Ramos (cell line): ENCODE results near the gene TEX261.

ENCODE experiments used
- in situ Hi-C: fragments of 300-500 bp; cut with MboI; formaldehyde crosslinking; loops from one replicate; pipeline ENCODE4 v1.14.3; 2022; ENCODE audit warnings: low sequenced_read_pairs; ENCODE audit not compliant: unreplicated experiment

Gene TEX261

DNA sequence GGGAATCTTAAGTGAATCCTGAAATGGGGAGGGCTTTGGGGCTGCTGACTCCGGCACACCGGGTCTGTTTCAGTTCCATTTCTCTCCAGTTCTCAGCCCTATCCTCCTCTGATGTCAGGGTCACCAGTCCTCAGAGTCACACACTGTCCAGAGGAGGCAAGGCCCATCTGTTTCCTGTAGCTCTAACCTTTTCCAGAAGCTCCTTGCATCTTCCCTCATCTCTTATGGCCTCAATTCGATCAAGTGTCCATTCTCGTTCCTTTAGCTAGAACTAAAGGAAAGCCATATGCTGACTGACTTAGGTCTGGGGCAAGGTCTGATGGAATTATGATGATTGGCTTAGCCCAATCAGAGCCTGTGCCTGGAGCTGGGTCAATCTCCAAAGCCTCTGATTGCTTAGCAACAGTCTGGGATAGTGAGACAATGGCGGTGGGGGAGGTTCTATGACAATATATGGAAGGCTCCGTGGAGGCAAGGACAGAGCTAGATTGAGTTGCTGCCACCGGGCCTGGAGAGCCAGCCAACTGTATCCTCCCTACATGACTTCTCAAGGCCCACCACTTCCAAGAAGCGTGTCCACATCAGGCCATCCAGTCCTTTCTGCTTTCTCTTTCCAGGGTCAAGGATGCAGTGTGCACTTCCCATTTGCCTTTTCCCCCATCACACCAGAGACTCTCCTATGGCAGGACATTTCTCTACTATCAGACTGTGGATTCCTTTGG is 11.0 kb downstream of the TEX261 start:
- in situ Hi-C loops: no loop called here

DNA sequence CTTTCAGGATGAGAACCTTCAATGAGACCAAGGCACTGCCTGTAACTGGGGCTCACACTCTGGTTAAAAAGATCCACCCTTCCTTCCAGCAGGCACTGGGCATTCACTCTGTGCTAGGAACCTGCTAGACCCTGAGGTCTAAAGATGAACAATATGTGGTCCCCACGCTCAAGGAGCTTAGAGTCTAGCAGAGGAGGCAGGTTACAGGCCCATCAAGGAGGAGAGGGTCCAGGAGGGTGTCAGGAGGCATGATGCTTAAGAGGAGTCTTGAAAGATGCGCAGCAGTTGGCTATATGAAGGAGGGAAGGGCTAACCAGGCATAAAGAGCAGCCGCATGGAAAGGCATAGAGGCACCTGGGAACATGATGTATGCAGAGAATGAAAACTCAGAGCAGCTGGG is 11.7 kb downstream of the TEX261 start:
- in situ Hi-C loops: no loop called here

DNA sequence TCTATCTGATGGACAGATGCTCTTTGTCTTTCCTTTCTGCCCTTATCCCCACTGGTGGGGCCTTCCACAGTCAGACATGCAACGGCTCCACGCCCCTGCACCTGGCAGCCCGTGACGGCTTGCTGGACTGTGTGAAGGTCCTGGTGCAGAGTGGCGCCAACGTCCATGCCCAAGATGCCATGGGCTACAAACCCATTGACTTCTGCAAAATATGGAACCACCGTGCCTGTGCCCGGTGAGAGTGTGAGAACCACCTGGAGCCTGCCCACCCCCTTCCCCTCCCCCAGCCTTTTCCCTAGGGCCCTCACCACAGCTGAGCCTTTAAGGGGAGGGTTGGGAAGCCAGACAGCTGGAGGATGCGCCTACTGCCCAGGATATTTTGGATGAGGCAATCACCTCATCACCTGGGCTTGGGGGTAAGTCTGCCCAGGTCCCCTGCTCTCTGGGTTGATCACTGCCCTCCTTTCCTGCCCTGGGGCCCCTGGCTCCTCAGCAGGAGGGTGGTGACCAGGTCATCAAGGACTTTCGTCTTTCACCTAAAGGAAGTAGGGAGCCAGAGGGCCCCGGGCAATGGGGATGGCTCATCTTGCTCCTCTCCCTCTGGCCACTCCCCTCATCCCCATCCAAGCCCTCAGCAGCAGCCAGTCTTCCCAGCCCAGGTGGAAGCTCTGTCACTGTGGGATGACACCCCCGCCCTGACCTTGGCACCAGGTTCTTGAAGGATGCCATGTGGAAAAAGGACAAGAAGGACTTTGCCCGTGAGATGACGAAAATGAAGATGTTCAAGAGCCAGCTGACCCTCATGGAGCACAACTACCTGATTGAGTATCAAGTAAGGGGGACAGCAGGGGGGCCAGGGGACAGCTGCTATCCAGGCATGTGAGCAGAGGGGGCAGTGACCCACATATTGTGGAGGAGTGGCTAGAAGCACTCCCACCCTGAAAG is 12.5 kb downstream of the TEX261 start:
- in situ Hi-C loops: no loop called here

DNA sequence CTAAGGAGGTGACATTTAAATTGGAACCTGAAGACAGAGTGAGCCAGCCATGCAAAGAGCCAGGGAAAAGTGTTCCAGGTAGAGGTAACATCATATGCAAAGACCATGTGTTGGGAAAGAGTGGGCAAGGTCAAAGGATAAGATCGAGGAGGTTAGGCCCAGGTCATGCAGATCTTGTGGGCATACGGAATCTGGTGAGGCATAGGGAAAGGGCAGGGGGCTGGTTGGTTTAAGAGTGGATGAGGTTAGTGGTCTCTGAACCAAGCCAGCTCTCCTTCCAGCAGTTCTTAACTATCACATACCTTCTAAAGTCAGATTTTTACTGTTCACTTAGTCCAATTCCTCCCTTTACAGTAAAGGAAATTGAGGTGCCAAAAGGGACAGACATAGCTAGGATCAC is 13.3 kb downstream of the TEX261 start:
- in situ Hi-C loops: no loop called here

DNA sequence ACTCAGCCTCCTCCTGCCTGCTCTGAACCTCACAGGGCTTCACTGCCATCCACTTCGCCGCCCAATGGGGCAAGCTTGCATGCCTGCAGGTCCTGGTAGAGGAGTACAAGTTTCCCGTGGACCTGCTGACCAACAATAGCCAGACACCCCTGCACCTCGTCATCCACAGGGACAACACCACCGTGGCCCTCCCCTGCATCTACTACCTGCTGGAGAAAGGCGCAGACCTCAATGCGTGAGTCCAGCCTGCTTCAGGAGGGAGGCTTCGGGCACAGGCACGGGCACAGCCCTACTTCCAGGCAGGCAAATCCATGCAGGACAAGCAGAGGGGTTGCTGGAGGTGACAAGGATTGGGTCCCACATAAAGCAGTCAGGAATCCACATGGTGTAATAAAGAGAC is 15.0 kb downstream of the TEX261 start:
- in situ Hi-C loops: no loop called here

DNA sequence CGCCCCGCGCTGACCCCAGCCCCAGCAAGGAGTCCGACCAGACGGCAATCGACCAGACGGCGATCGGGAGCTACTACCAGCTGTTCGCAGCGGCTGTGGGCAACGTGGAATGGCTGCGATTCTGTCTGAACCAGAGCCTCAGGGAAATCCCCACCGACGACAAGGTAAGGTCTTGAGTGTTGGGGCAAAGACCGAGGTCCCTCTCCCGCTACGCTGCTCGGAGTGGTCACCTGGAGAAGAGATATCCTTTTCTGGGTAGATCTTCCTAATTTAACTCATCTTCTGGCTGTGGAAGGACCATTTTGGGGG is 15.5 kb downstream of the TEX261 start:
- in situ Hi-C loops: no loop called here

DNA sequence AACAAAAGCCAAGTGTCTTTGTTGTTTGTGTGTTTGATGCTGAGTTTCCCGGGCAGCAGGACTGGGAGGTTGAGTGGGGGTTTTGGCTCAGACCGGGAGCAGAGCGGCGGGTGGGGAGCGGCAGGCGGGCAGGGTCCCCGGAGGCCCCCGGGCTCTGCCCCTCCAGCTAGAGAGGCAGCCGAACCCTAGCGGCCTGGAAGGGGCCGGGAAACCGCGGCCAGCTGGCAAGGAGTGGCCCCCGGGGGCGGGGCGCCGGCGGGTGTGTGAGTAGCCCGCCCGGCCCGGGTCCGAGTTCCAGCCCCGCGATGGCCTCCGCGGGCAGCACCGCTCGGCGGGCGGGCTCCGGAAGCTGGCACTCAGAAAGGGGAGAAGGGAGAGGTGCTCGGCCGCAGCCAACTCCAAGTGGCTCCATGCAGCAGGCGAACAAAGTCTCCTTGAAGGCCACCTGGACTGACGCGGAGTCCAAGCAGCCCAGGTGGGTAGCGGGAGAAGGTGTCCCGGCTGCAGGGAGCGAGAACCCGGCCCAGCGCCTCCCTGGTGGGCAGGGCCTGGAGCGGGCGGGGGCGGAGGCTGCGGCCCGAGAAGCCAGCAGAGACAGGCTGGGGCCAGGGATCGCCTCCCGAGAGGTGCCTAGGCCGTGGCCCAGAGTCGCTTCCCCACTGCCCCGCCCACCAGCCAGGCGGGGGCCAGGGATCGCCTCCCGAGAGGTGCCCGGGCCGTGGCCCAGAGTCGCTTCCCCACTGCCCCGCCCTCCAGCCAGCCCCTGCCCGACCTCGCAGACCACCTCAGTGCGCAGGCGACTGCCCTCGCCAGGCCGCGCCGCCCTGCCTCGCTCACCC is 16.1 kb downstream of the TEX261 start, which contains the start of gene ANKRD53:
TSS of gene ANKRD53 (plus strand) at position 290 of the 839 bp plus-strand sequence. CDS start at position 306, 16 bp downstream.
- in situ Hi-C loops: no loop called here

DNA sequence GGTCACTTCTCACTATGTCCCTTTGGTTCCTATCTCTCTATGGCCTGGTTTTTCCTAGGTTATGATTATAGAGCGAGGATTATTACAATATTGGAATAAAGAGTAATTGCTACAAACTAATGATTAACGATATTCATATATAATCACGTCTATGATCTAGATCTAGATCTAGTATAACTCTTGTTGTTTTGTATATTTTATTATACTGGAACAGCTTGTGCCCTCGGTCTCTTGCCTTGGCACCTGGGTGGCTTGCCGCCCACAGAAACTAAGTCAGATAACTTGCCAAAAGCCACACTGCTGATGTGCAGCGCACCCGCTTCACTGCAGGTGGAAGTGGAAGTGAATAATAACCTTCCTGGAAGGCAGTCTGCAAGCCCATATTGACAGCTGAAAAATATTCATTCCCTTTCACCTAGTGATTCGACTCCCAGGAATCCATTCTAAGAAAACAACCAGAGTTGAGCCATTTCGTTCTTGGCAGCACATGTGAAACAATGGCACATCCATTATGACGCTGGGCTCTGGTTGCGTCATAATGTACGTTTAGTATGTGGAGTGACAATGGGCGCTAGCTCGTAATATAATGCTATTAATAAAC is 17.0 kb downstream of the TEX261 start:
- in situ Hi-C loops: no loop called here

DNA sequence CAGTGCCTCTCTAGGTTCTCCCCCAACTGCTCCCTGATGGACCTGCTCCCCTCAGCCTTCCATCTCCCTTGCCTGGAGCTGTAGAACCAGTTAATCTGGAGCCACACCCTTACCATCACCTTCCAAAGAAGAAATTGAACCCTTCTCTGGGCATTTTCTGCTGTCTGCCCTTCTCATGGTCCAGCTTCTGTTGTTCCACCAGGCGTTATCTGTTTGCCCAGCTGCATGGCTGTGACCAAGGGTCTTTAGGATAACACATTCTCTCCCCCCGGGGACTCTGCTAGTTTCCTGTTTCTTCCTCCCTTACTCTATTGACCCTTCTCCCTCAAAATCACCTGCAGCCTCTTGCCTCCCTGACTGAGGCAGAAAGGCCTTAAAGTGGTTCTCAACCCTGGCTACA is 19.4 kb downstream of the TEX261 start:
- in situ Hi-C loops: no loop called here

DNA sequence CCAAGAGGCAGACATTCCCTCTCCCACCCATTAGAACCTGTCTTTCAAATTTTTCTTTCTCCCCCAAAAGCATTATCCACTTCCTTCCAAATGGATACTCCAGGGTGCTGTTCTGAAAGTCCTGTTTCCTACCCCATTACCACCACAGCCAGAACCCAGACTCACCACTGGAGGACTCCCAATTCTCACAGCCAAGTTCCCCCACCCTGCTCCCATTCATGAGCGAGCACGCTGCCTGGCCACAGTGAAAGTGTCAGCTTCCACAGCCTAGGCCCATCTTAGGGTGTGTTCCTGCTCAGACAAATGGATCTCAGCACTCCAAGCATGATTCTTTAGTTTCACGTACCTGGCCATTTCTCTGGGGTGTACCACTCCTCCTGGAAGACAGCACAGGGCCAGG is 20.1 kb downstream of the TEX261 start:
- in situ Hi-C loops: no loop called here

DNA sequence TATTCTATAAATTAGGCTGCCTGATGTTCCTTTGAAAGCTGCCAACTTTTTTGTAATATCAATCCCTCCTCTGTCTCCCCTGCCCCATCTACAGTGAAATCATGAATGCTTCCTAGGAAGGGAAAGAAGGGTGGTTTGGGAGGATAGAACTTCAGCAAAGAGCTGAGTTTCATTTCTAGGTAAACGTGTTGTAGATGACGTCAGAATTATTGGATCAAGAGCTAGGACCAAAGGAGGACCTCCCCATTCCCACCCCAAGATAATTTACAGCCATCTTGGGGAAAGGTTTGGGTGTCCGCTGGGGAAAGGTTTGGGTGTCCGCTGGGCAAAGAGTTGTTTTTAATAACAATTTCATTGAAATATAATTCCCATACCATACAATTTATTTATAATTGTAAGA is 27.5 kb downstream of the TEX261 start:
- in situ Hi-C loops: no loop called here

DNA sequence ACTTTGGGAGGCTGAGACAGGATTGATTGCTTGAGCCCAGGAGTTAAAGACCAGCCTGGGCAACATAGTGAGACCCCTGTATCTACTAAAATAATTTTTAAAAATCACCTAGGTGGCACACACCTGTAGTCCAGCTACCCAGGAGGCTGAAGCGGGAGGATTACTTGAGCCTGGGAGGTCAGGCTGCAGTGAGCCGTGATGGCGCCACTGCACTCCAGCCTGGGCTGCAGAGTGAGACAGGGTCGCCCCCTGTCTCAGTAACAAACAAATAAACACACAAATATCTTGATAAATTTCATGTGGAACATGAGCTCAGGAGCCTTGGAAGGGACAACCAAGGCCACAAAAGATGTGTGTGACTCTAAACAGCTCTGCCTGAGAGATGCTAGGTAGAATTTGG is 28.0 kb downstream of the TEX261 start:
- in situ Hi-C loops: no loop called here

DNA sequence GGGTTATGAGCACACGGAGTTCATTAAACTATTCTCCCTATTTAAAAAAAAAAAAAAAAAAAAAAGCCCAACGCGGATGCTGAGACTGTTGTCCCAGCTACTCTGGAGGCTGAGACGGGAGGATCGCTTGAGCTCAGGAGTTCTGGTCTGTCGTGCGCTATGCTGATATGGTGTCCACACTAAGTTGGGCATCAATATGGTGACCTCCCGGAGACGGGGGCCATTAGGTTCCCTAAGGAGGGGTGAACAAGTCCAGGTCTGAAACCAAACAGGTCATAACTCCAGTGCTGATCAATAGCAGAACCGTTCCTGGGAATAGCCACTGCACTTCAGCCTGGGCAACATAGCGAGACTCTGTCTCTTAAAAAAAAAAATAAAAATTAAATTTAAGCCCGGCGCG is 29.2 kb downstream of the TEX261 start:
- in situ Hi-C loops: no loop called here

DNA sequence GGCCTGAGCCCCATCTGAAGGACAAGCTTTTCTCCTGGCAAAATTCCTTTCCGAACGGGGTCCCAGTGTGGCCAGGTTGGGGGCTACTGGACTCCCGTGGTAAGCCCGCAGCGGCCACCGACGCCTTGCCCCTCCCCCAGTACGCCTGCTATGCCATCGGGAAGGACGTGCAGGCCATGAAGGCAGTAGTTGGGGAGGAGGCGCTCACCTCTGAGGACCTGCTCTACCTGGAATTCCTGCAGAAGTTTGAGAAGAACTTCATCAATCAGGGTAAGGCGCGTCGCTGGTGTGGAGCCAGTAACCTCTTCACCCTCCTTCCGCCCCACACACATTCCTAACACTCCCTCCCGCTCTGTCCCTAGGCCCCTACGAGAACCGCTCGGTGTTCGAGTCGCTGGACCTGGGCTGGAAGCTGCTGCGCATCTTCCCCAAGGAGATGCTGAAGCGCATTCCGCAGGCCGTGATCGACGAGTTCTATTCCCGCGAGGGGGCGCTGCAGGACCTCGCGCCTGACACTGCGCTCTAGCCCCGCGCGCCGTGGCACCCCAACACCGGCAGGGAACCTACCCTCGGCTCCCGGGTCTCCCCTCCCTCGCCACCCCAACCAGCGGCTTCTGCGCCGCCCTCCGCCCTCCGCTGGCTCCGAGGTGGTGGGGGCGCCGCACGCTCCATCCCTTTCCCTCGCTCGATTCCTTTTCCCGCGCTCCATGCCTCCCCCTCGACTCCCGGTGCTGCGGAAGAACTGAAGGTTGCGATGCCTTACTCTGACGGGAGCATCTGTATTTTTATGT is 29.9 kb downstream of the TEX261 start:
- in situ Hi-C loops: no loop called here

DNA sequence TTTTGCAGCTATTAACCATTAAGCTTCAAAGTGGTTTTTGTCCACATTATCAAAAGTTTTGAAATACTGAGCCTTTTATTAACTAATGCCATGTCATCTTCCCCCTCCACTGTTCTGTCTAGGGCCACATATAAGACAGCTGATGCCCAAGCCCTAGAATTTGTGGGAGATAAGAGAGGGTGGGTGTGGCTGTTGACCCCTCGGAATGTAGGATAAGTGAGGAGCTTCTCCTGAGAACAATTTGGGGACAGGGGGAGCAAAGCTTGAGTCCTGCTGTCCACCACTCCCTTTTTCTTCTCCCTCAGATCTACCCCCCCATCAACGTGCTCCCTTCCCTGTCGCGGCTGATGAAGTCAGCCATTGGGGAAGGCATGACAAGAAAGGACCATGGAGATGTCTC is 30.5 kb downstream of the TEX261 start:
- in situ Hi-C loops: no loop called here

DNA sequence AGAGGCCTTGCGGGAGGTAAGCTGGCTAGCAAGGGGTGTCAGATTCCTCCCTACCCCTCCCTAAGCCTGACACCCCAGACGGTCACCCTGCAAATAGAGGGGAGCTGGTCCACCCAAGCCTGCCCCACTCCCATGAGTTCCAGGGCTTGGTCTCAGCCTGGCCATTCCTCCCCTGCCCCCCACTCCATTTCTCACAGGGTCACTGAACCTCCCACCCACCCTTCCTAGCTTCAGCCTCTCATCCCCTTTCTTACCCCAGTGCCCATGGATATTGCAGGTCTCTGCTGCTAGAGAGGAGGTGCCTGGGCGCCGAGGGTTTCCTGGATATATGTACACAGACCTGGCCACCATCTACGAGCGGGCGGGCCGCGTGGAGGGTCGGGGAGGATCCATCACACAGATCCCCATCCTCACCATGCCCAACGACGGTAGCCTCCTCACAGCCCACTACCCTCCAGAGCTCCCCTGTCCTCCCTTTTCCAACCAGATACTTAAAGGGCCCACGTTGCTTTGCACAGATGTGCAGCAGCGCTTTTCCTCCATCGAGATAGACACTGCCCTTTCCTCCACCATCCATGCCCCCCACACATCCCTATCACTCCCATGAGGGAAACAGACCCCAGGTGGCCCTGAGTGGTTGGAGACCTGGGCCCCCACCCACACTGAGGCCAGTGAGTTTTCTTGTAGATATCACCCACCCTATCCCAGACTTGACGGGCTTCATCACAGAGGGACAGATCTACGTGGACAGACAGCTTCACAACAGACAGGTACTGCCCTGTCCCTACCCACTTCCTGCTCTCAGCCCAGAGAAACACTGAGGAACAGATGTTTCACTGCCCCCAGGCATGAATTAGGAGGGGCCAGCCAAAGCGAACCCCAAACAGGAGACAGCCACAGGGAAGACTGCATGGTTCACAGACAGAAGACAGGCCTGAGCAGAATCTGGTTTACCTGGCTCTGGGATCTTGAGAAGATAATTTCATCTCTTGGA is 31.5 kb downstream of the TEX261 start:
- in situ Hi-C loops: no loop called here

DNA sequence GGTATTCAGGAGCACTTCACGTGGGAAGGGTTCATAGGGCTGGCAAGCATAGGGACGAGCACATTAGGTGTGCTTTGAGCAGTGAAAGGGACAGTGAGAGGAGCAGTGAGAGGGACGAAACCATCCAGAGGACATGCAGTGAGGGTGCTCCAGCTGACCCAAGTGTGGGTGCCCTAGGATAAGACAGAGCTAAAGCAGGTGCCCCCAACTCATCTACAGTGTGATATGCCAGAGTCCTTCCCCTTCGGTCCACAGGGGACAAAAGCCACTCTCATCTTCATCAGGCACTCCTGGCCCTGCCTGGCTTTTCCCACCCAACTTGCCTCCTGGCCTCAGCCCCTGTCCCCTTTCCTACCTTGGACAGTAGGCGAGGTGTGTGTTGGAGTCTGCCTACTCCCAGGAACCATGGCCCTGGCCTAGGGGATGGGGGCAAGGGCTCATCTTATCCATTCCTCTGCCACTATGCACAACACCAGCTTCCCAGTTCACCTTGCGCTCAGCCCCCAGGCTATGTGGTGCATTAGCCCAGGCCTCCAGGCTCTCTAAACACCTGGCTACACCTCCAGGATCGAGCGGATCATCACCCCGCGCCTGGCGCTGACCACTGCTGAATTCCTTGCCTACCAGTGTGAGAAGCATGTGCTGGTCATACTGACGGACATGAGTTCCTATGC is 32.3 kb downstream of the TEX261 start:
- in situ Hi-C loops: no loop called here

DNA sequence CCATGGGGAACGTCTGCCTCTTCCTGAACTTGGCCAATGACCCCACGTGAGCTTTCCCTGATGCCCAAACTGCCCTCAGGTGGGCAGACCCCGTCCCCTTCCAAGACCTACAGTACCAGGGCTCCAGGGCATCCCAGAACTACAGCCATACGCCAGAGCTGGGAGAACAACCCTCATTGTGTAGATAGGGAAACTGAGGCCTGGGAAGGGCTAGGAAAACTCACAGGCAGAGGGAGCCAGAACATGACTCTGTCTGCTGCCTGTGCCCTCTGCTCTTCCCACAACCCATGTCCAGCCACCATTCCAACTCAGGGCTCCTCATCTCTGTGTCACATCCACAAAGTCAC is 33.1 kb downstream of the TEX261 start:
- in situ Hi-C loops: no loop called here
